ENCODE results near the gene ASB3.
"Not testable (repeated sequence)": the region's sequence is repeated elsewhere in the genome, so short reads cannot be mapped to it uniquely, and the experiment has no call there.

The ASB3 gene, protein sequence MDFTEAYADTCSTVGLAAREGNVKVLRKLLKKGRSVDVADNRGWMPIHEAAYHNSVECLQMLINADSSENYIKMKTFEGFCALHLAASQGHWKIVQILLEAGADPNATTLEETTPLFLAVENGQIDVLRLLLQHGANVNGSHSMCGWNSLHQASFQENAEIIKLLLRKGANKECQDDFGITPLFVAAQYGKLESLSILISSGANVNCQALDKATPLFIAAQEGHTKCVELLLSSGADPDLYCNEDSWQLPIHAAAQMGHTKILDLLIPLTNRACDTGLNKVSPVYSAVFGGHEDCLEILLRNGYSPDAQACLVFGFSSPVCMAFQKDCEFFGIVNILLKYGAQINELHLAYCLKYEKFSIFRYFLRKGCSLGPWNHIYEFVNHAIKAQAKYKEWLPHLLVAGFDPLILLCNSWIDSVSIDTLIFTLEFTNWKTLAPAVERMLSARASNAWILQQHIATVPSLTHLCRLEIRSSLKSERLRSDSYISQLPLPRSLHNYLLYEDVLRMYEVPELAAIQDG
- long read RNA-seq, donor 1, partial matches to known transcripts: 0 of 3 reads
- long read RNA-seq, donor 1, other reads (novel, unspliced or antisense): 0 of 3 reads
- long read RNA-seq, donor 2, transcript ASB3-201 (10 exons, 2,214 nt): major isoform, 9 of 11 reads
- long read RNA-seq, donor 2, partial matches to known transcripts: 0 of 11 reads
- long read RNA-seq, donor 2, other reads (novel, unspliced or antisense): 0 of 11 reads
- long read RNA-seq, donor 3, partial matches to known transcripts: 0 of 7 reads
- long read RNA-seq, donor 3, other reads (novel, unspliced or antisense): 0 of 7 reads
- long read RNA-seq, donor 4, partial matches to known transcripts: 0 of 5 reads
- long read RNA-seq, donor 4, other reads (novel, unspliced or antisense): 0 of 5 reads
- long read RNA-seq, donor 5, transcript ASB3-201 (10 exons, 2,214 nt): major isoform, 7 of 9 reads
- long read RNA-seq, donor 5, partial matches to known transcripts: 0 of 9 reads
- long read RNA-seq, donor 5, other reads (novel, unspliced or antisense): 0 of 9 reads
- long read RNA-seq, donor 6, transcript ASB3-201 (10 exons, 2,214 nt): major isoform, 5 of 7 reads
- long read RNA-seq, donor 6, partial matches to known transcripts: 0 of 7 reads
- long read RNA-seq, donor 6, other reads (novel, unspliced or antisense): 0 of 7 reads
- long read RNA-seq, donor 7, transcript ASB3-201 (10 exons, 2,214 nt): major isoform, 9 of 11 reads
- long read RNA-seq, donor 7, partial matches to known transcripts: 0 of 11 reads
- long read RNA-seq, donor 7, other reads (novel, unspliced or antisense): 0 of 11 reads
- long read RNA-seq, donor 8, transcript ASB3-201 (10 exons, 2,214 nt): major isoform, 10 of 13 reads
- long read RNA-seq, donor 8, partial matches to known transcripts: 0 of 13 reads
- long read RNA-seq, donor 8, other reads (novel, unspliced or antisense): 0 of 13 reads

DNA sequence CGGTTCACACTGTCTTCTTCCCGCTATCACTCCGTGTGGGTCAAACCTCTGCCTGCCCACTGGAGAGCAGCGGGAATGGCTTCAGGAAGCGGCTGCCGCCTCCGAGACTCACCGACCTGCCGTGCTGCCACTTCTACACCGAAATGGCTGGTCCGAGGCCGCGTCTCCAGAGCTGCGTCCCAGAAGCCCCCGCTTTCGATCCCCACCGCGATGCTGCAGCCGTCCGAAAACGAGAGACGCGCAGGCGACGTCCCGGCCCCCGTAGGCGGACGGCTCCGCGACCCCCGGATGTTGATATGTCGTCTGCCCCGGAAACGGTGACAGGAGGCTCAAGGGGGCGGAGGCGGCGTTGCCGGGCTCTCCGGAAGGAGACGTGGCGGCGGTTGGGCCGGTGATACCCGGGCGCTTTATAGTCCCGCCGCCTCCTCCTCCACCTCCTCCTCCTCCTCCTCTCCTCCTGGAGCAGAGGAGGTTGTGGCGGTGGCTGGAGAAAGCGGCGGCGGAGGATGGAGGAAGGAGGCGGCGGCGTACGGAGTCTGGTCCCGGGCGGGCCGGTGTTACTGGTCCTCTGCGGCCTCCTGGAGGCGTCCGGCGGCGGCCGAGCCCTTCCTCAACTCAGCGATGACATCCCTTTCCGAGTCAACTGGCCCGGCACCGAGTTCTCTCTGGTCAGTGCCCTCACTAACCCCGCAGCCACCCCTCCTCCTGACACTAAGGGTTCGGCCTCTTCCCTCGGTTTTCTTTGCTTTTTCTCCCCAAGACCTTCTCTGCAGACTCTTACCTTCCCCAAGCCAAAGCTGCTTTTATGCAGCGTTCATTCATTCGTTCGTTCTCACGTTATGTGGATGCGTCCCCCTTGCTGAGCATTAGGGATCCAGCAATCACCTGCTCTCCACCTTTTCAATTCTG is at the start of gene ASB3, which contains the start of gene ERLEC1:
ASB3 (minus strand) TSS at position 249 of the 909 bp plus-strand sequence. CDS start 21,381 bp downstream, outside the sequence.
ERLEC1 (plus strand) TSS at position 340 of the 909 bp plus-strand sequence; CDS start at position 507, 167 bp downstream.
- peak; percentile 88 for DNase-seq

GRCh38 chr2:53829980-53830290 is 43.2 kb upstream of the ASB3 start:
- DNase-seq: not testable (repeated sequence)

DNA sequence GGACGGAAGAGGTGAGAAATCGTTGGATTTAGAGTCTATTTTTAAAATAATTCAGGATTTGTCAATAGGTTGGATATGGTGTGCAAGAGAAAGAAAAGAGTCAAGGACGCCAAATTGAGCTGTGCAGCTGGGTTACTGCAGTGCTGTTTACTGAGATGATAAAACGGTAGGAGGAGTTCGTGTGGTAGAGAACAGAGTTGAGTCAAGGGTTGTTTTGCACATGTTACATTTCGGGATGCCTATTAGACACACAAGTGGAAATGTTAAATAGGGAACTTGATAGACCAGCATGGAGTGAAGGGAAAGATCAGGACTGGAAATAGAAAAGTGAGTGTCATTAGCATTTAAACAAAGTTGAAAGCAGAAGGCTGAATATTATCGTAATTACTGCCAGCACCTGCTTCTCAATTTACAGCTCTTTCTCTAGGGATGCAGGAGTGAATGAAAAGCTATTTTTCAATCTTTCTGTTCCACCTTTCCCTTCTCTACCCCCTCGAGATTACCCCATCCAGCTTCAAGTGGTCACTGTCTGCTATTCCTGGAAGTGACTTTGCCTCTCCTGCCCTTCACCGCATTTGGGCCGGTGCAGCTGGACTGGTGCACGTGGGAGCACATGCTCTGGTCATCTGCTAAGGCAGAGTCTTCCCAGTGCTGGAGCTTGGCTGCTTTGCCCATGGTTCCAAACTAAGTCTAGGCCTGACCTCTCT is 42.7 kb upstream of the ASB3 start:
- no peak for DNase-seq

GRCh38 chr2:53828331-53828730 is 41.6 kb upstream of the ASB3 start:
- DNase-seq: no peak

GRCh38 chr2:53827398-53828175 is 40.8 kb upstream of the ASB3 start:
- no peak for DNase-seq

- no peak for DNase-seq
Observed at GRCh38 chr2:53826587-53827397, 40.0 kb upstream of the ASB3 start.

GRCh38 chr2:53826030-53826410 is 39.3 kb upstream of the ASB3 start:
- no peak for DNase-seq

DNA sequence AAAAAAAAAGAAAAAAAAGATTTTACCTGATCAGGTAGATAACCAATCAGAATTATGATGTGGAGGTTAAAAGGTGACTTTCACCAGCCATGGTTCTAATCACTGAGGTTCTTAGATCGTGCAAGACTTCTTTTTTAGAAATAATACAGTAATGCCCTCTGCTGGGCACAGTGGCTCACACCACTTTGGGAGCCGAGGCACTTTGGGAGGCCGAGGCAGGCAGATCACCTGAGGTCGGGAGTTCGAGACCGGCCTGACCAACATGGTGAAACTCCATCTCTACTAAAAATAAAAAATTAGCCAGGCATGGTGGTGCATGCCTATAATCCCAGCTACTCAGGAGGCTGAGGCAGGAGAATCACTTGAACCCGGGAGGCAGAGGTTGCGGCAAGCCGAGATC is 36.9 kb upstream of the ASB3 start:
- not testable (repeated sequence) for DNase-seq

- DNase-seq: no peak
Observed at GRCh38 chr2:53821810-53822209, 35.1 kb upstream of the ASB3 start.

GRCh38 chr2:53820711-53821110 is 34.0 kb upstream of the ASB3 start:
- no peak for DNase-seq

GRCh38 chr2:53820048-53820447 is 33.3 kb upstream of the ASB3 start:
- no peak for DNase-seq

DNA sequence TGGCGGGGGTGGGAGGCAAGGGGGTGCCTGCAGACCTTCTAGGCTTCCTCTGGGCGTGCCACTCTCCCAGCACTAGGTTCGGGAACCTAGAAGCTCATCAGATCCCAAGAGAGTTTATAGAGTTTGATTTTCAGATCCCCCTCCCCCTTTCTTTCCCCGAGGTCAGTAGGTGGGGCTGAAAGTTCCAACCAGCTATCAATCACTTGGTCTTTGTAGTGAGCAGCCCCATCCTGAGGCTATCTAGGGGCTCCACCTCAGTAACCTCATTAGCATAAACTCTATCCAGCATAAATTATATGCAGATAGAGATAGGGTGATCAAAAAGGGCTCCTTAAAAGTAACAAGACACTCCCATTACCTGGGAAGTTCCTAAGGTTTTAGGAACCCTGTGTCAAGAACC is 32.9 kb upstream of the ASB3 start:
- DNase-seq: no peak

- DNase-seq: no peak
Observed at GRCh38 chr2:53818854-53819435, 32.2 kb upstream of the ASB3 start.

- DNase-seq: no peak
Observed at GRCh38 chr2:53813151-53813550, 26.4 kb upstream of the ASB3 start.

DNA sequence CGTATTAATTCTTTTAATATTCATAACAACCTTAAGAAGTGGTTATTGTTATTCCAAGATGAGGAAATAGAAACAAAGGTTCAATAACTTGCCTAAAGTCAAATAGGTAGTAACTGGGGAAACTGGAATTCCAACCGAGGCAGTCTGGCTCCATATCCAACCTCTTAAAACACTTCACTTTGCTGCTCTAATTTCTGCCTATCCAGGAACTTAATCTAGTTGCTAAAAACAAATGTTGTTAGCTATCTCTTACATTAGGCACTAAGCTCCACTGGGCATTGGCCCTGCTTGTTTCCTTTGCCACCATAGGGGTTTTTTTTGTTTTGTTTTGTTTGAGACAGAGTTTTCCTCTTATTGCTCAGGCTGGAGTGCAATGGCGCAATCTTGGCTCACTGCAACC is 24.8 kb upstream of the ASB3 start:
- DNase-seq: no peak

DNA sequence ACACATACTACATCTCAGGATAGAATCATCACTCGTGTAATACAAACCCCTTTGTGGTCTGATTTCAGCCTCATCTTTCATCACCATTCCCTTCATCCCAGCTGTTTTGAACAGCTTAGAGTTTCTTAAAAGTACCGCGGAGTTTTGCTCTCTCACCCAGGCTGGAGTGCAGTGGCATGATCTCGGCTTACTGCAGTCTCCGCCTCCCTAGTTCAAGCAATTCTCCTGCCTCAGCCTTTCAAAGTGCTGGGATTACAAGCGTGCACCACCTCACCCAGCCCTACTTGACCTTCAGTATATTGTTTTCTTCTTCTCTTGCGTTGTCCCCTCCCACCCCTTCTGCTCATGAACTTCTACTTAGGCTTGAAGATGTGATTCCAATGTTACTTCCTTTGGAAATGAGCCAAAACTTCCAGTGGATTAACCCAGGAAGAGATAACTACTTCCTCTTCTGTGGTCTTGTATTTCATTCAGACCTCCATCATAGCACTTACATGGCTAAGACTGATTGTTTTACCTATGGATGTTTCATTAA is 15.9 kb upstream of the ASB3 start:
- no peak for DNase-seq

DNA sequence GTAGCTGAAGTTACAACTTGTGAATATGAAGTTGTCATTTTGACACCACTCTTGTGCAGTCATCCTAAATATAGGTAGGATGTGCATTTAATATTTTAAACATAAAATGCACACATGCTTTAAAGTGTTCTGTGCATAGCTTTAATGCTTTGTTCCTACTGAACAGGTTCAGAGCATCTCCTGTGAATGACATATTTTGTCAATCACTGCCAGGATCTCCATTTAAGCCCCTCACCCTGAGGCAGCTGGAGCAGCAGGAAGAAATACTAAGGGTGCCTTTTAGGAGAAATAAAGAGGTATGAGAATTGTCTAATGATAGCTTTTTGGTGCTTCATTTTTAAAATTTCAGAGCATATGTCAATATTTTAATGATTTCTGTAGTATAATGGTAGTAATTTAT is 14.8 kb upstream of the ASB3 start:
- no peak for DNase-seq

DNA sequence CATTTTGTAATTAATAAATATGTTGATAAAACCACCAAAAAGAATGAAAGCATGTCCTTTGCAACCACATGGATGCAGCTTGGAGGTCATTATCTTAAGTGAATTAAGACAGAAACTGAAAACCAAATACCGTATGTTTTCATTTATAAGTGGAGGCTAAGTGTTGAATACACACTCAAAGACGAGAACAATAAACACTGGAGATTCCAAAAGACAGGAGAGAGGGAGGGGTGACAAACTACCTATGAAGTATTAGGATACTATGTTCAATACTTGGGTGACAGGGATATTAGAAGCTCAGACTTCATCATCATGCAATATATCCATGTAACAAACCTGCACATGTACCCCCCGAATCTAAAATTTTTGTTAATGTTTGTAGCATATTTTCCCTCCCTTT is 7.1 kb upstream of the ASB3 start:
- no peak for DNase-seq
